HG03095 (cell line): ENCODE results near the gene TMEM223.
A peak's percentile ranks its signal among the peaks of the same experiment; 100 is the strongest.
"Not testable (repeated sequence)": the region's sequence is repeated elsewhere in the genome, so short reads cannot be mapped to it uniquely, and the experiment has no call there.

Source experiments
- ATAC-seq: cut with Tn5 transposase; IDR thresholded peaks from one replicate; pipeline ENCODE4 v1.9.1; 2021; ENCODE audit warnings: moderate library complexity; ENCODE audit not compliant: unreplicated experiment

The TMEM223 gene

GRCh38 chr11:62791501-62792201 lies at the start of gene TMEM223:
TSS of gene TMEM223 (minus strand) at chr11:62792006. CDS start at chr11:62791994, 12 bp downstream.
- peak; percentile 71 for ATAC-seq

- ATAC-seq = not testable (repeated sequence)
Observed at GRCh38 chr11:62840721-62841360, 49.0 kb upstream of the TMEM223 start.

DNA sequence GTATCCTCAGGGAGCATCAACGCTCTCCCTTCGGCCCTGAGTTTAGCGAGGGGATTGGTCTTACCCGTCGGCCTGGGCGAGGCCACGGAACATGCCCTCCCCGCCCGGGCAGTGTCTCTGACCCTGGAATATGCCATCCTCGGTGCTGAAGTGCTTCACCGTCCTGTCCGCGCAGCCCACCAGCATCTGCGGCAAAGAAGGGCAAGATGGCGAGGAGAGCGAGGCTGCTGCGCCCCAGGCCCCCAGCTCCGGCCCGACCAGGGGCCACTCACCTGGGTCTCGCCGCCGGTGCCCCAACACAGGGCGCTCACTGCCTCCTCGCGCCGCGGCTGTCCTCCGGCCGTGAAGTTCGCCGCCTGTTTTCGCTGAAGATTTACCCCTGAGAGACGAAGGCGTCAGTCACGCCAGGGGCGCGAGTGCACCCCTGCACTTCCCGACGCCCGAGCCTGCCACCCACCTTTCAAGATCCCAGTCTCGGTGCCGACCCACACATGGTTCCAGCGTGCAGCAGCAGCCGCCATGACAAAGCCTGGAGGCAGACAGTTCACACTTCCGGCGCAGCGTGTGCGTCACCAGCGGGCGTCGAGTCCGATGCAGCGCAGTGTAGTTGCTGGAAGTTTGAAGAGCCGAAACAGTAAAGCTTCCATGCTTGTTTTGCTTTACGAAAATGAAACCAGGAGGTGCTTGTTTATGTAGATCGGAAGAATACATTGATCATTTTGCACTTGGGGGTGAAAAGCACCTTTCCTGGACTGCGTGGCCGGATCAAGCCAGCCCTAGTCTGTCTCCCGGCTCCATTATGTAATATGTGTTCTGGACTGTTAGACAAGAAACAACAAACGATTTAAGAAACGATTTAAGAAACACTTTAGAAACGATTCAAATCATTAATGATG lies 47.5 kb upstream of the TMEM223 start, which contains the start of gene WDR74:
WDR74 (minus strand) TSS at position 541 of the 896 bp plus-strand sequence; CDS start at position 521, 20 bp downstream.
- ATAC-seq = peak; percentile 37

- no peak for ATAC-seq
Observed at GRCh38 chr11:62835336-62835735, 43.5 kb upstream of the TMEM223 start.

DNA sequence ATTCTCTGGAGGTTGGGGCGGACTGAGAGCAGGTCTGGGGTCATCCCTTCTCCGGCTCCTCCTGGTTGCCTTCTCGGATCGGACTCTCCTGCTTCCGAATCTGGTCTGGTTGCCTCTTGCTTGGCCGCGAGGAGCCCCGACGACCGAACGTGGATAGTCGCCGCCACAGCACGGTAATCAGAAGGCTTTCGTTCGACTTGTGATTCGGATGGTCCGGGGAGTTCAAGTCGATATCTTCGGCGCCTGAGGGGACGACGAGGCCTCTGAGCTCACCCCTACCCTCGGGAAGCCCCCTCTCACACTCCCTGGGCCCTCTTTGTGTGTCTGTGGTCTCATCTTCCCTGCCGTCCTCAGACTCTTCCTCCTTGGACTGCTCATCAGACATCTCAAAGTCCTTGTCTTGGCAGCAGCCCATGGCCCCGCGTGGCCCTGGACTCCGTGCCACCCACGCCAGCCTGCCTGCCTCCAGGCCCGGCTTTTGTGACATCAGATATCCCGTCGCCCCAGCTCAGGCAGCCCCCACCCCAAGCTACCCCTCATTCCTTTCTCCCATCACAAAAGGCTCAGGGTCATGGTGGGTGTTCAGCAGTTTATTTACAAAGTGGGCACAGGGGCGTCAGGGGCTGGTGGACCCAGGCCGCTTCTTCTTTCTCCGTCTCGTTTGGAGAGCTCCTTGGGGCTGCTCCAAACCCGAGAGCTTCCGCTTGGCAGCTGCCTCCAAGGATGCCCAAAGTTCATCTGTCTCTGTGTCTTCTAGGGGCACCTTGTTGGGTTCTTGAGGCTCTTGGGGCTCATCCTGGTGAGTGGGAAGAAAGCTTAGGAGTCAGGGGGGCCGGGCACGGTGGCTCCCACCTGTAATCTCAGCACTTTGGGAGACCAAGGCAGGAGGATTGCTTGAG lies 40.8 kb upstream of the TMEM223 start, which contains the start of gene TEX54:
TEX54 (minus strand) TSS at position 506 of the 899 bp plus-strand sequence.
- ATAC-seq = peak; percentile 14

DNA sequence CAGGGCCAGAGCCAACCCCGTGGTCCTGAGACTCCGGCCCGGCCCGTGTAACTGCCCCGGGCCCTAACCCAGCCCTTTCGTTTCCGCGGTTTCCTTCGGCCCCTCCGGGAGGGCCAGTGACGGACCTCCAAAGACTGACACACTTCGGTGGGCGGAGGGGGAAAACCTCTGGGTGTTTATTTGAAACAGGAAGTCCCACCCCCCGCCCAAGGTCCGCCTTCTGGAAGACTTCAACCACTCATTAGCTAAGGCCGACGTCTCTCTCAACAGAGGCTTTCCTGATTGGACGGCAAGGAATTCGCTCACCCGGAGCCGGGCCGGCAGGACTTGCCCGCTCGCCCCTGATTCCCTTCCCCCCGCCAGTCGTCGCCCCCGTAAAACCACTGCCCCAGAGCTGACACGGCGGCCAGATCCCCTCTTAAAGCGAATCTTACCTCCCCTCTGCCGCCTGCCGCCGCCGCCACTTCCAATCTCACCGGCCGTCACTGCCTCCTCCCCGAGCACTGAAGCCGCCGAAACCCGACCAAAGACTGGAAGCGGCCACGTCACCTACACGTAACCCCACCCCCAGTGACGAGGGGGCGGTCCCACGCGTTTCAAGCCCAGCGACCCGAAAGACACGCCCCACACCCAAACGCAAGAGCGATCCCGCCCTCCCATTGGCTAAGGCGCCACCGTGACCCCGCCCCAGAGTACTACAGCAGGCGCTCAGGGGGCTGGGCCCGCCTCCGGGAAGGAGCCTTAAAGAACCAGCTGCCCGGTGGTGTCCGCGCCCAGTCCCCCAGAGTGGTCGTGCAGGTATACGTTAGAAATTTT lies 39.9 kb upstream of the TMEM223 start, which contains the start of gene STX5:
STX5 (minus strand) TSS at position 532 of the 816 bp plus-strand sequence. CDS start 808 bp downstream, outside the sequence.
- peak; percentile 78 for ATAC-seq

- peak; percentile 3 for ATAC-seq
Observed at GRCh38 chr11:62830904-62831519, 39.2 kb upstream of the TMEM223 start.

GRCh38 chr11:62828130-62828529 lies 36.3 kb upstream of the TMEM223 start:
- ATAC-seq = not testable (repeated sequence)

GRCh38 chr11:62823677-62824076 lies 31.9 kb upstream of the TMEM223 start:
- no peak for ATAC-seq

- ATAC-seq = no peak
Observed at GRCh38 chr11:62817129-62817528, 25.3 kb upstream of the TMEM223 start.

GRCh38 chr11:62816557-62816956 lies 24.8 kb upstream of the TMEM223 start:
- ATAC-seq = no peak

GRCh38 chr11:62811659-62812058 lies 19.9 kb upstream of the TMEM223 start:
- no peak for ATAC-seq

GRCh38 chr11:62810748-62811147 lies 18.9 kb upstream of the TMEM223 start:
- no peak for ATAC-seq

- ATAC-seq = no peak
Observed at GRCh38 chr11:62806611-62807121, 14.9 kb upstream of the TMEM223 start.

DNA sequence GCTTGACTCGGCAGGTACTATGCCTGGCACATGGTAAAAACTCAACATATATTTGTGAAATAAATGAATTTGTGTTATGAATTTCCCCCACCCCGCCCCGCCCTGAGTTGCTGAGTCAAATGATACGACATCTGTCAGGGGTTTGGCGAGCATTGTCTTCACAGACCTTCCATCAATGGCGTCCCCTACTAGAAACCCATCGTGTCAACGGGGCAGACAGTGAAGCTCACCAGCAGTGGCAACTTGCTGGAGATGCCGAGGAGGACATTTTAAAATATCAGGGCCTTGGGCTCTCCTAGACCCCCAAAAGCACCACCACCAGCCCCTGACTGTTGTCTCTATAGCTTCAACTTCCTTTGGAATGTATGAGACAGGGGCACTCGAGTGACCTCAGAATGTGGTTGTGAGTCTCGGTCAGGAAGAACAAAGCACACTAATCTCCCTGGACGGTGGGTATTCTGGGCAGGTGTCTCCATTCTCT lies 14.2 kb upstream of the TMEM223 start:
- ATAC-seq = no peak

GRCh38 chr11:62805076-62805892 lies 13.5 kb upstream of the TMEM223 start, which contains the start of gene NXF1:
TSS of gene NXF1 (minus strand) at chr11:62805440. CDS start at chr11:62805356, 84 bp downstream.
- peak; percentile 68 for ATAC-seq

DNA sequence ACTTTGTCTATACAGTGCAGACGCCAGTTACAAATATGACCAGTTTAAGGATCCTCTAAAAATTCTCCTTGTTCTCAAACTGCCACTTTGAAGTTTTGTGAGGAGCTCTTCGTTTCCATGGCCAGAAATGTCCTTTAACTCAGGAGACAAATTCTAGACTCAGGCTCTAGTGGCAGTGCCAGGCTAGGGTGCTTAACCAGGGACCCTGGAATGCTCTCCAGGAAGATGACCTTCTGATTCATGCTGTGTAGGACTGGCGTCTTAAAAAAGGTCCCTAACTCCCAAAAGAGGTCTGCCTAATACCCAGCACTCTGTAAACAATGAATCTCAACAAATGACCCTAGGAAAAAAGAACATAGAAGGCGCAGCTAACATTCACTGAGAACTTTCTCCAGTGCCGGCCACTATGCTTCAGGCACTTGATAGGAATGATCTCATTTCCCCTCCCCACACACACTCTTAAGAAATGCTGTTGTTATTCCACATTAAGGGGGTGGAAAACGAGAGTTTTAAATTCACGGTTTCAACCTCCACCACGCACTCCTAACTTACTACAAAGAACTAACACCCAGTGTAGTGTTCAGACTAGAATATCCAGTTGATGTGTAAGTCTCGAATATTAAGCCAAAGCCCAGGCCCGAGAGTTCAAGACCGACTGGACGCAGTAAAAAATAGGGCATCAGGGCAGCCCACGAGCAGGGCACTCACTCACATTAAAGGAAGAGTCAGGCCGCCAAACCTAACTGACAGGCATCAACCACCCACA lies 12.7 kb upstream of the TMEM223 start:
- ATAC-seq = no peak
